ENCODE results near the gene SSTR5. TPM values are rescaled to one million over a fixed set of nuclear protein-coding genes. Genes with fewer than 3 reads are reported as not detected.

The SSTR5 gene
- total and polyA plus RNA-seq, 10 of the 15 experiments (the other 5 are each of a cell fraction or from before 2014, with no cell fraction given): not detected

- TF ChIP-seq NFXL1 (IDR thresholded peaks at IDR 0.05; ENCODE audit: borderline replicate concordance) (no peak), PBX3 (IDR thresholded peaks at IDR 0.05; ENCODE audit: insufficient replicate concordance, low read depth, low read length) (no peak), NR2C2 (IDR thresholded peaks at IDR 0.05; ENCODE audit: borderline replicate concordance, control insufficient read depth, insufficient read length, low read depth) (no peak), TCF12 (IDR thresholded peaks at IDR 0.05; ENCODE audit: low read depth, low read length) (no peak), KLF5 (IDR thresholded peaks at IDR 0.05; ENCODE audit: partially characterized antibody) (no peak)
- TF ChIP-seq, protein P1, sequence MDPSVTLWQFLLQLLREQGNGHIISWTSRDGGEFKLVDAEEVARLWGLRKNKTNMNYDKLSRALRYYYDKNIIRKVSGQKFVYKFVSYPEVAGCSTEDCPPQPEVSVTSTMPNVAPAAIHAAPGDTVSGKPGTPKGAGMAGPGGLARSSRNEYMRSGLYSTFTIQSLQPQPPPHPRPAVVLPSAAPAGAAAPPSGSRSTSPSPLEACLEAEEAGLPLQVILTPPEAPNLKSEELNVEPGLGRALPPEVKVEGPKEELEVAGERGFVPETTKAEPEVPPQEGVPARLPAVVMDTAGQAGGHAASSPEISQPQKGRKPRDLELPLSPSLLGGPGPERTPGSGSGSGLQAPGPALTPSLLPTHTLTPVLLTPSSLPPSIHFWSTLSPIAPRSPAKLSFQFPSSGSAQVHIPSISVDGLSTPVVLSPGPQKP (IDR thresholded peaks at IDR 0.05; ENCODE audit: low read depth, low read length): no peak
Measured at GRCh38 chr16:1069154-1069553, 3.4 kb upstream of the SSTR5 start (continued).

GRCh38 chr16:1070084-1070863, 2.3 kb upstream of the SSTR5 start:
- intact Hi-C loops (cut with micrococcal nuclease; ENCODE audit: unreplicated experiment): no loop called here
- in situ Hi-C loops (cut with MboI): no loop called here
- Histone ChIP-seq H3K9ac (ENCODE audit: control insufficient read depth, insufficient read depth, low read length) (no peak overlapping the region), H4K20me1 (ENCODE audit: control insufficient read depth, insufficient read depth) (no peaks in the 10 kb centered on the region), H3K27ac (ENCODE audit: control insufficient read depth, insufficient read depth) (no peak overlapping the region), H3K4me1 (ENCODE audit: control insufficient read depth, insufficient read depth, low read length) (no peaks in the 10 kb centered on the region), H3K36me3 (ENCODE audit: control insufficient read depth in 2 of 2, insufficient read depth in 2 of 2, low read length in 1 of 2) (no peaks in the 10 kb centered on the region), H3K79me2 (ENCODE audit: control insufficient read depth, insufficient read depth, low read length) (no peaks in the 10 kb centered on the region), H3K9me3 (replicated peaks; ENCODE audit: control insufficient read depth, insufficient read depth, low read length) (no peaks in the 10 kb centered on the region), H3K4me2 (ENCODE audit: control insufficient read depth, insufficient read depth) (no peak overlapping the region), H2AFZ (ENCODE audit: control insufficient read depth, low read depth, low read length) (no peak overlapping the region), H3K4me3 (no peak overlapping the region), H3K27me3 (replicated peaks in 1 of 2; ENCODE audit: control insufficient read depth in 2 of 2, insufficient read depth in 2 of 2, low read length in 1 of 2) (no peaks in the 10 kb centered on the region)
- ChIA-PET SMC1A (ENCODE audit: uncharacterized antibody, unreplicated experiment) (no interaction called here), RAD21 (ENCODE audit: unreplicated experiment) (no interaction called here), CTCF (no interaction called here), POLR2A (no interaction called here)
- no TSS peak for BruUV-seq (replicated peaks)
- TF ChIP-seq, protein P2, sequence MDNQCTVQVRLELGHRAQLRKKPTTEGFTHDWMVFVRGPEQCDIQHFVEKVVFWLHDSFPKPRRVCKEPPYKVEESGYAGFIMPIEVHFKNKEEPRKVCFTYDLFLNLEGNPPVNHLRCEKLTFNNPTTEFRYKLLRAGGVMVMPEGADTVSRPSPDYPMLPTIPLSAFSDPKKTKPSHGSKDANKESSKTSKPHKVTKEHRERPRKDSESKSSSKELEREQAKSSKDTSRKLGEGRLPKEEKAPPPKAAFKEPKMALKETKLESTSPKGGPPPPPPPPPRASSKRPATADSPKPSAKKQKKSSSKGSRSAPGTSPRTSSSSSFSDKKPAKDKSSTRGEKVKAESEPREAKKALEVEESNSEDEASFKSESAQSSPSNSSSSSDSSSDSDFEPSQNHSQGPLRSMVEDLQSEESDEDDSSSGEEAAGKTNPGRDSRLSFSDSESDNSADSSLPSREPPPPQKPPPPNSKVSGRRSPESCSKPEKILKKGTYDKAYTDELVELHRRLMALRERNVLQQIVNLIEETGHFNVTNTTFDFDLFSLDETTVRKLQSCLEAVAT (IDR thresholded peaks at IDR 0.05): no peak
- FAIRE-seq (no peak), ATAC-seq (no peak), DNase-seq (ENCODE audit: low read depth, low spot score) (no peak)
- 35% methylated on average over 20 of the region's 32 CpGs for WGBS (ENCODE audit: insufficient coverage, insufficient replicate concordance, low lambda C conversion rate, missing lambda C conversion rate)

All from GM12878 (cell line).